CD4-positive, alpha-beta T cell (primary cell): ENCODE data around the gene HDAC7. TPM values are rescaled to one million over a fixed set of nuclear protein-coding genes. Genes with fewer than 3 reads are reported as not detected.

Experiments used
- ATAC-seq: fragments of 200-7000 bp; cut with Tn5 transposase; one replicate; pipeline ENCODE4 v1.10.0; 2022; ENCODE audit warnings: mild to moderate bottlenecking; ENCODE audit not compliant: poor library complexity
- CTCF ChIA-PET: fragments of 350-600 bp; sonication (Branson Sonifier 250); formaldehyde crosslinking; loops from one replicate; lab custom pipeline; 2021; ENCODE audit warnings: antibody characterized with exemption, inconsistent platforms; lab: Charles Lee
- POLR2A ChIA-PET: fragments of 350-600 bp; sonication (Branson Sonifier 250); formaldehyde crosslinking; loops from one replicate; lab custom pipeline; 2021; ENCODE audit warnings: antibody characterized with exemption, inconsistent platforms; lab: Charles Lee
- DNase-seq, 14 experiments: peaks; one replicate each; pipeline ENCODE4 v3.0.0-alpha.2; 2013 to 2020; ENCODE audit warnings: mixed read lengths in 2 of 14
- H3K27ac ChIP-seq, 2 donors: one replicate each; pipeline versions ENCODE4 v1.5.1 to v1.7.0; 2013; ENCODE audit warnings: low read length in 2 of 2, low read depth in 1 of 2, mild to moderate bottlenecking in 1 of 2
- H3K27me3 ChIP-seq, 2 experiments: 1 replicate in 1 of 2; 2 replicates in 1 of 2; pipeline versions ENCODE4 v1.6.1 to v1.7.0; 2013; ENCODE audit warnings: low read length in 2 of 2, control low read depth in 1 of 2, mild to moderate bottlenecking in 1 of 2, moderate library complexity in 1 of 2; ENCODE audit not compliant: insufficient read depth in 2 of 2, control insufficient read depth in 1 of 2
- H3K36me3 ChIP-seq: one replicate; pipeline ENCODE4 v1.6.1; 2013; ENCODE audit warnings: low read length, control low read depth; ENCODE audit not compliant: insufficient read depth
- H3K4me1 ChIP-seq: one replicate; pipeline ENCODE4 v1.6.1; 2013; ENCODE audit warnings: low read length, control low read depth; ENCODE audit not compliant: insufficient read depth
- H3K4me3 ChIP-seq: one replicate; pipeline ENCODE4 v1.5.1; 2013; ENCODE audit warnings: mild to moderate bottlenecking, low read length, moderate library complexity
- H3K9me3 ChIP-seq, 2 experiments: 1 replicate in 1 of 2; 2 replicates in 1 of 2; pipeline versions ENCODE4 v1.6.1 to v1.7.0; 2013; ENCODE audit warnings: low read length in 2 of 2, mild to moderate bottlenecking in 2 of 2, control low read depth in 1 of 2, moderate library complexity in 1 of 2; ENCODE audit not compliant: control insufficient read depth in 1 of 2, insufficient read depth in 1 of 2
- H3K27ac Mint-ChIP-seq: one replicate; pipeline ENCODE4 v1.8.0; 2020; ENCODE audit warnings: mixed read lengths
- H3K27me3 Mint-ChIP-seq: one replicate; pipeline ENCODE4 v1.8.0; 2021; ENCODE audit warnings: mixed read lengths
- H3K36me3 Mint-ChIP-seq: one replicate; pipeline ENCODE4 v1.8.0; 2021; ENCODE audit warnings: low read depth, mixed read lengths
- H3K4me1 Mint-ChIP-seq: one replicate; pipeline ENCODE4 v1.8.0; 2021; ENCODE audit warnings: low read depth, mixed read lengths
- H3K4me3 Mint-ChIP-seq: one replicate; pipeline ENCODE4 v1.8.0; 2020; ENCODE audit warnings: mild to moderate bottlenecking, mixed read lengths
- H3K9me3 Mint-ChIP-seq: one replicate; pipeline ENCODE4 v1.8.0; 2020; ENCODE audit warnings: mixed read lengths
- intact Hi-C, 2 experiments: fragments of 100-400 bp; cut with DNase I in 1 of 2; cut with micrococcal nuclease in 1 of 2; formaldehyde crosslinking; loops; one replicate each; pipeline versions ENCODE4 v1.15.1 to v1.9.0; 2023 to 2025; cut with DNase I, micrococcal nuclease
- total RNA-seq, 174 experiments: library from RNA in 2 of 174; stranded (reverse) in 2 of 174; gene quantifications; one replicate each; pipeline ENCODE4 v1.2.3 and lab custom pipeline; 2021 to 2026
- TF ChIP-seq, protein P1 (sequence below): fragments of 200-600 bp; IDR thresholded peaks from one replicate; pipeline ENCODE4 v1.8.0; 2022; ENCODE audit warnings: antibody characterized with exemption, mild to moderate bottlenecking

The HDAC7 gene
- total RNA-seq, 2 experiments from 2014 or later: 116 to 122 TPM

DNA sequence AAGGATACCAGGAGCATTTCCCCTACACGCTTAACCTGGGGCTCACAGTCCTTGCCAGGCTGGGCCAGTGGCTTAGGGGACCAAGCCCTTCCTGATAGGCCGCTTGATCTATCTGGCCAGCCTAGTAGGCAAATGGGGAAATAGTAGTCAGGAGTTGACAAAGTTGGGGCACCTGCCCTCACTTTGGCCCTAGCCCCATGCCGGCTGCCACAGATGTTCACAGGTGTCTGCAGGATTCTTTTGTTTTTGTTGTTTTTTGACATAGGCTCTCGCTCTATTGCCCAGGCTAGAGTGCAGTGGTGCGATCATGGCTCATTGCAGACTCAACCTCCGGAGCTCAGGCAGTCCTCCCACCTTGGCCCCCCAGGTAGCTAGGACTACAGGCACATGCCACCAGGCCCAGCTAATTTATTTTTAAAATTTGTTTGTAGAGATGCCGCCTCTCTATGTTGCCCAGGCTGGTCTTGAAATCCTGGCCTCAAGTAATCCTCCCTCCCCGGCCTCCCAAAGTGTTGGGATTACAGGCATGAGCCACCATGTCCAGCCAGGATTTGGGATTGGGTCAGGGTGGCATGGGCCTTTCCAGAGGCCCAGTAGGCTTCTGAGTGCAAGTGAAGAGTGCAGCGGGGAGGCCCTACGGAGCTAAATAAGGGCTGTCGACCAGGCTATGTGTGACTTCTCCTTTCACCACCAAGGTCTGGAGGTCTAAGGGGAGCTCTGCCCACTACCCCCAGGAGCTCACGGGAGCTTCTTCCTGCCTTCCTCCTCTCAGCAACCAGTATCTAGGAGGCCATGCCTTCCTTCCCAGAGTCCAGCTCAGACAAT lies 15.5 kb upstream of the HDAC7 start:
- no peaks in the 10 kb centered on the region for H3K9me3 Mint-ChIP-seq
- peak overlapping the region in 1 of 2 donors; percentile 39 for H3K27ac ChIP-seq
- DNase-seq: no peak
- H3K4me3 ChIP-seq: no peak overlapping the region
- intact Hi-C loops: loop anchor here in 1 of 2 experiments (2.0 kb wide), 1 partner anchor 14 kb away; no protein-coding TSS in a partner anchor
- no peaks in the 10 kb centered on the region for H3K36me3 Mint-ChIP-seq
- no peaks in the 10 kb centered on the region for H3K36me3 ChIP-seq
- no peaks in the 10 kb centered on the region for H3K27me3 ChIP-seq
- no peak for ATAC-seq
- H3K4me3 Mint-ChIP-seq: no peak overlapping the region
- H3K4me1 Mint-ChIP-seq: peaks cover 77% of the 10 kb centered on the region
- H3K4me1 ChIP-seq: peaks cover 69% of the 10 kb centered on the region
- TF ChIP-seq, protein P1, sequence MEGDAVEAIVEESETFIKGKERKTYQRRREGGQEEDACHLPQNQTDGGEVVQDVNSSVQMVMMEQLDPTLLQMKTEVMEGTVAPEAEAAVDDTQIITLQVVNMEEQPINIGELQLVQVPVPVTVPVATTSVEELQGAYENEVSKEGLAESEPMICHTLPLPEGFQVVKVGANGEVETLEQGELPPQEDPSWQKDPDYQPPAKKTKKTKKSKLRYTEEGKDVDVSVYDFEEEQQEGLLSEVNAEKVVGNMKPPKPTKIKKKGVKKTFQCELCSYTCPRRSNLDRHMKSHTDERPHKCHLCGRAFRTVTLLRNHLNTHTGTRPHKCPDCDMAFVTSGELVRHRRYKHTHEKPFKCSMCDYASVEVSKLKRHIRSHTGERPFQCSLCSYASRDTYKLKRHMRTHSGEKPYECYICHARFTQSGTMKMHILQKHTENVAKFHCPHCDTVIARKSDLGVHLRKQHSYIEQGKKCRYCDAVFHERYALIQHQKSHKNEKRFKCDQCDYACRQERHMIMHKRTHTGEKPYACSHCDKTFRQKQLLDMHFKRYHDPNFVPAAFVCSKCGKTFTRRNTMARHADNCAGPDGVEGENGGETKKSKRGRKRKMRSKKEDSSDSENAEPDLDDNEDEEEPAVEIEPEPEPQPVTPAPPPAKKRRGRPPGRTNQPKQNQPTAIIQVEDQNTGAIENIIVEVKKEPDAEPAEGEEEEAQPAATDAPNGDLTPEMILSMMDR: no peak
- H3K27ac Mint-ChIP-seq: peak overlapping the region; percentile 90
- H3K27me3 Mint-ChIP-seq: no peaks in the 10 kb centered on the region
- ChIA-PET CTCF (interaction anchor here (0.9 to 13.5 kb wide), 10 partner anchors 10 to 92 kb away, joined by 3 to 164 read pairs (median 5); partner anchors contain the start of gene HDAC7), POLR2A (interaction anchor here (1.0 to 16.4 kb wide), 8 partner anchors 11 to 94 kb away, joined by 3 to 274 read pairs (median 4); partner anchors contain the start of gene HDAC7)
- H3K9me3 ChIP-seq: no peaks in the 10 kb centered on the region

DNA sequence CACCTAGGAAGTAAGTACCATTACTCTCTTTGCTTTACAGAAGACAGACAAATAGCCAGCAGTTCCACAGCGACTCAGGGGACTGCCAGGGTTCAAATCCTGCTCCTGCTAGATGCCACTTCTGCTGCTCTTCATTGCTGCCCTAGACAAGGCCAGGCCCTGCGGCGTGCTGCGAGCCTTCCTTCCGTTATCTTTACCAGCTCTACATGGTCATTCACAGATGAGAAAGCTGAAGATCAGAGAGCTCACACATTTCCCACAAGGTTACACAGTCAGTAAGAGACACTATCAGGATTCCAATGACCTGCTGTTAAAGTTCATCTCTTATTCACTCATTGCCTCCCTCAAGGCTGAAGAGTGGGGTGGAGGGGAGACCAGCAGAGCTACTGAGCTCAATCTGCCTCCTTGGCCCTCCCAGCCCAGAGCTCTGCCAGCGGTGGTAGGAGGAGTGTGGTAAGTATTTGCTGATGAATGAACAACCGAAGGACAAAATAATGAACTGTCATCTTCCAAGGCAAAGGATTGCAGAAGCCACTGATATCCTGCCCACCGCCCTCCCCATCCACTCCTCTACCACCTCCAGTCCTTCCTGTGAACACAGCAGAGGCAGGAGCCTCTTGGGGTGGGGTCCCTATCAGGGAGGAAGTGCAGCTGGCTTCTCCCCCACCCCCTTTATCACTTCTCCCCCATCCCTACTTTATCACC lies 14.6 kb upstream of the HDAC7 start:
- DNase-seq: no peak
- no peaks in the 10 kb centered on the region for H3K9me3 ChIP-seq
- intact Hi-C loops: loop anchor here in 1 of 2 experiments (2.0 kb wide), 1 partner anchor 14 kb away; no protein-coding TSS in a partner anchor
- ChIA-PET CTCF (interaction anchor here (1.3 to 13.5 kb wide), 9 partner anchors 10 to 129 kb away, joined by 3 to 164 read pairs (median 5); partner anchors contain the start of genes HDAC7 and TMEM106C), POLR2A (interaction anchor here (0.6 to 16.4 kb wide), 11 partner anchors 10 to 330 kb away, joined by 3 to 274 read pairs (median 6); partner anchors contain the start of genes HDAC7 and VDR)
- H3K4me1 ChIP-seq: peaks cover 78% of the 10 kb centered on the region
- Mint-ChIP-seq H3K9me3 (no peaks in the 10 kb centered on the region), H3K4me3 (peak overlapping the region; percentile 26), H3K4me1 (peaks cover 83% of the 10 kb centered on the region), H3K36me3 (no peaks in the 10 kb centered on the region), H3K27ac (peak overlapping the region; percentile 90), H3K27me3 (no peaks in the 10 kb centered on the region)
- H3K27me3 ChIP-seq: no peaks in the 10 kb centered on the region
- peak overlapping the region; percentile 25 to 39 for H3K27ac ChIP-seq
- TF ChIP-seq, protein P1: no peak
- H3K36me3 ChIP-seq: no peaks in the 10 kb centered on the region
- ATAC-seq: no peak
- H3K4me3 ChIP-seq: no peak overlapping the region

DNA sequence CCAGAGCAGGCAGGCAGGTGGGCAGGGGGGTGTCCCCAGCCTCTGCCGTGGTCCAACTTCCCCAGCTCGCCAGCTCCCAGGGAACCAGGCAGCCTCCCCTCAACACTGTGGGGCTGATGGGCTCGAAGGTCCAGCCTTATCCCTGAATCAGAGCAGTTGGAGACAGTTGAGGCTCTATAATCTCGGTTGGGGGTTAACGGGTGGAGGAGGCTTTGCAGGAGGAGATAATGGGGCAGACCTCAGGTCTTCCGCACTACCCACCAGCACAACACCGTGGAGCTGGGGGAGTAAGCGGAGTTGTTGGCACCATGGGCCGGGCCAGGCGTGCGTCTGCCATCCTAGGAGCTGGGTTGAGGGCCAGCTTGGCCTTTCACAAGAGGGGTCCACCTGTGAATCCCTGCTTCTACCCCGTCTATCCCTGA lies 13.9 kb upstream of the HDAC7 start:
- Mint-ChIP-seq H3K4me3 (no peak overlapping the region), H3K4me1 (peaks cover 90% of the 10 kb centered on the region), H3K27me3 (no peaks in the 10 kb centered on the region), H3K9me3 (no peaks in the 10 kb centered on the region), H3K36me3 (no peaks in the 10 kb centered on the region), H3K27ac (peak overlapping the region; percentile 90)
- intact Hi-C loops: loop anchor here (2.0 kb wide), 2 partner anchors 13 to 15 kb away; partner anchors contain the start of gene HDAC7 (in 1 of the 2)
- Histone ChIP-seq H3K4me3 (no peak overlapping the region), H3K27ac (peak overlapping the region; percentile 65 to 69), H3K4me1 (peaks cover 85% of the 10 kb centered on the region), H3K27me3 (no peaks in the 10 kb centered on the region), H3K36me3 (no peaks in the 10 kb centered on the region), H3K9me3 (no peaks in the 10 kb centered on the region)
- DNase-seq (no peak), ATAC-seq (no peak)
- ChIA-PET CTCF (interaction anchor here (0.7 to 13.5 kb wide), 9 partner anchors 9 to 130 kb away, joined by 3 to 164 read pairs (median 5); partner anchors contain the start of genes HDAC7 and TMEM106C), POLR2A (interaction anchor here (0.6 to 16.4 kb wide), 14 partner anchors 9 to 626 kb away, joined by 3 to 274 read pairs (median 5); partner anchors contain the start of genes HDAC7, RPAP3 and VDR)
- TF ChIP-seq, protein P1: no peak
